Stimulated activated CD8-positive, alpha-beta memory T cell treated with anti-CD3 and anti-CD28 coated beads, Interleukin-4, amount 100 ng/mL, for 48 hours (primary cell): Measurements from ENCODE around the gene ATAD3C.
A peak's percentile ranks its signal among the peaks of the same experiment; 100 is the strongest.
"Not testable (repeated sequence)": the region's sequence is repeated elsewhere in the genome, so short reads cannot be mapped to it uniquely, and the experiment has no call there.

ENCODE experiments used
- DNase-seq: peaks from one replicate; pipeline ENCODE4 v3.0.0-alpha.2; 2020

ATAD3C gene, protein sequence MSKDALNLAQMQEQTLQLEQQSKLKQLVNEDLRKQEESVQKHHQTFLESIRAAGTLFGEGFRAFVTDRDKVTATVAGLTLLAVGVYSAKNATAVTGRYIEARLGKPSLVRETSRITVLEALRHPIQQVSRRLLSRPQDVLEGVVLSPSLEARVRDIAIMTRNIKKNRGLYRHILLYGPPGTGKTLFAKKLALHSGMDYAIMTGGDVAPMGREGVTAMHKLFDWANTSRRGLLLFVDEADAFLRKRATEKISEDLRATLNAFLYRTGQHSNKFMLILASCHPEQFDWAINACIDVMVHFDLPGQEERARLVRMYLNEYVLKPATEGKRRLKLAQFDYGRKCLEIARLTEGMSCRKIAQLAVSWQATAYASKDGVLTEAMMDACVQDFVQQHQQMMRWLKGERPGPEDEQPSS

DNA sequence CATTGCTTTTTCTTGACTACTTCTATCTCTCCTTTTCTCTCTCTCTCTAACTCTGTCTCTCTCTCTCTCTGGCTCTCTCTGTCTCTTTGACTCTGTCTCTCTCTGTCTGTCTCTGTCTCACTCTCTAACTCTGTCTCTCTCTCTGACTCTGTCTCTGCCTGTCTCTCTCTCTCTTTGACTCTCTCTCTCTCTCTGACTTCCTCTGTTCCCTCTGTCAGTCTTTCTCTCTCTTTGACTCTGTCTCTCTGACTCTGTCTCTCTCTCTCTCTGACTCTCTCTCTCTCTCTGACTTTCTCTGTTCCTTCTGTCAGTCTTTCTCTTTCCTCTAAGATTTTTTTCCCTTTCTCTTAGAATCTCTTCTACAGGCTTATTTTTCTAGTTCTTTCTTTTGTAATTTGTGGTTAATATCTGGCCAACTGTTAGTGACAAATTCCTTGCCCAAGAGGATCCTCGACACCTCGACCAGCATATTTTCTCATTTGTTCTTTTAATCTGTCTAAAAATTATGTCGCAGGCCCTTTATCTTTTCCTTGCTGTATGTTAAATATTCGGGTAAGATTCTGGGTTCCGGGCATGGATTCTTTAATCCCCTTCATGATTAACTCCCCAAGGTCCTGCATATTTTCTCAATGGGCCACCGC is at the start of gene ATAD3C:
ATAD3C (plus strand) TSS at position 591 of the 641 bp plus-strand sequence. CDS start 995 bp downstream, outside the sequence.
- no peak for DNase-seq

DNA sequence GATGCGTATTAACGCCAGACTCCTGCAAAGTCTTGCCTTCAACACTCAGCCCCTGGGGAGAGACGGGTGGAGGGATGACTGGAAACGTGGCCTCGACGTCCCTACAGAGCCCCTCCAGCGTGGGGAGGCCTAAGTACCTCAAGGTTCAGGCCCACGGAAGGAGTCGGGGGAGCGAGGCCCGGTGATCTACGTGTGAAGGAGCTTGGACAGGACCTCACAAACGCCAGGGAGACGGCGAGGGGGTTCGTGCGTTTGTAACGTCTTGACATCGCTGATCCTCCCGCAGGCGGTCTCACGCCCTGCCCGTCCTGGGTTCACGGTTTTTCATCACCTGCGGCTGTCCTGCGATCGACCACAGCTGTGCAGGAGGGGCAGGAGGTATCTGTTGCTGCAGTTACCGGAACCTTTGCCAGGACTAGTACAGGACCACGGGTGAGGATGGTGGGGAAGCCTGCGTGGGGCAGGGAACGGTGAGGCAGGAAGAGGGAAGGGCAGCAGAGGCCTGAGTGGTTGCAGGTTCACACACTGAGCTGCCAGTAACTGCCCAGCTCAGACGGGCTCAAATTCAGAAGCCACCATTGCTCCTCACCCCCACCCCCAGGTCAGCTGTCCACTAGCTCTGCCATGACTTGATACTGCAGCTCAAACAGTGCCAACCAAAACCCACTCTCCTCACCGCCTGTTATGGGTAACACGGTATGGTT is 49.5 kb upstream of the ATAD3C start:
- peak; percentile 52 for DNase-seq

DNA sequence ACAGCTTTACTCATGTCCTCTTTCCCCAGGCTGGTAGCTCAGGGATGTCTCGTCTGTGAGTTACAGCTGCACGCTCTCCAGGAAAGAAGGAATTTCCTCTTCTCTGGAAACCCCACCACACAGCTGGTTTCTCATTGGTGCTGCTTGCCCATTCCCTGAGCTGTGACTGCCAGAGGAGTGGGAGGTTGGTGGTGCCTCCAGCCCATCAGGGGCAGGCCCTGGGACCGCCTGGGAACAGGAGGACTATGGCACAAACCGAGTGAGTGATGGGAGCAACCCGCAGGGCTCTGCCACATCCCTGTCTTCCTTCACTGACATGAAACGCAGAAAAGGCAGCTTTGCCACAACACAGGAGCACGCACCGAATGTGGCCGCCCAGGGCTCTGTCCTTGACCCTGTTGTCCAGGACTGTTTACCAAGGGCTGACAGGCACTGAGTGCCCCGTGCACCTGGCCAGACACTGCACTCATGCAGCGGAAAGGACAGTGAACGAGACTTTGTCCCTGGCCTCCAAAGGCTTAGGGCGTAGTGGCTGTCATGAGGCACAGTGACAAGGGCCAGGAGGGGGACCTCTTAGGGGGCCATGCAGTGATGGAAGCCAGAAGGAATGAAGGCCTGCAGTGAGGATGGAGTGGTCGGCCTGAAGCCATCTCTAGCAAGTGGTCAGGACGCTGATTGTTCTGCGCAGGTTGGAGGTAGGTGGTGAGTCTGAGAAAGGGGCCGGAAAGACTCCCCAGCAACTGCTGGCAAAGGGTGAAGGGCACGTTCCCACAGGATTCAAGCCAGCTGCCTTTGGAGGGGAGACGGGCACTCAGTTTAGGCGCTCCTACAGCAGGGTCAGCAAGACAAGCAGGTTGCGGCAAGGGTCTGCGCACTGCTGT is 48.7 kb upstream of the ATAD3C start:
- DNase-seq: no peak

GRCh38 chr1:1401457-1402010 is 48.0 kb upstream of the ATAD3C start:
- no peak for DNase-seq

GRCh38 chr1:1402072-1402900 is 47.2 kb upstream of the ATAD3C start:
- DNase-seq: peak; percentile 66

DNA sequence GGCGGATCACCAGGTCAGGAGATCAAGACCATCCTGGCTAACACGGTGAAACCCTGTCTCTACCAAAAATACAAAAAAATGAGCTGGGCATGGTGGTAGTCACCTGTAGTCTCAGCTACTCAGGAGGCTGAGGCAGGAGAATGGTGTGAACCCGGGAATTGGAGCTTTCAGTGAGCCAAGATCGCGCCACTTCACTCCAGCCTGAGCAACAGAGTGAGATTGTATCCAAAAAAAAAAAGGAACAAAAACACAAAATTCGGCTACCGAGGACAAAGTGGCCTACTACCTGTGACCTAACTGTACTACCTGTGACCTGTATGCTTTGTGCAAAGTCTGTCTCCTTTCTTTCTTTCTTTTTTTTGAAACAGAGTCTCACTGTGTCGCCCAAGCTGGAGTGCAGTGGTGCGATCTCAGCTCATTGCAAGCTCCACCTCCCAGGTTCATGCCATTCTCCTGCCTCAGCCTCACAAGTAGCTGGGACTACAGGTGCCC is 46.5 kb upstream of the ATAD3C start:
- DNase-seq: not testable (repeated sequence)

GRCh38 chr1:1403653-1404052 is 45.8 kb upstream of the ATAD3C start:
- no peak for DNase-seq

DNA sequence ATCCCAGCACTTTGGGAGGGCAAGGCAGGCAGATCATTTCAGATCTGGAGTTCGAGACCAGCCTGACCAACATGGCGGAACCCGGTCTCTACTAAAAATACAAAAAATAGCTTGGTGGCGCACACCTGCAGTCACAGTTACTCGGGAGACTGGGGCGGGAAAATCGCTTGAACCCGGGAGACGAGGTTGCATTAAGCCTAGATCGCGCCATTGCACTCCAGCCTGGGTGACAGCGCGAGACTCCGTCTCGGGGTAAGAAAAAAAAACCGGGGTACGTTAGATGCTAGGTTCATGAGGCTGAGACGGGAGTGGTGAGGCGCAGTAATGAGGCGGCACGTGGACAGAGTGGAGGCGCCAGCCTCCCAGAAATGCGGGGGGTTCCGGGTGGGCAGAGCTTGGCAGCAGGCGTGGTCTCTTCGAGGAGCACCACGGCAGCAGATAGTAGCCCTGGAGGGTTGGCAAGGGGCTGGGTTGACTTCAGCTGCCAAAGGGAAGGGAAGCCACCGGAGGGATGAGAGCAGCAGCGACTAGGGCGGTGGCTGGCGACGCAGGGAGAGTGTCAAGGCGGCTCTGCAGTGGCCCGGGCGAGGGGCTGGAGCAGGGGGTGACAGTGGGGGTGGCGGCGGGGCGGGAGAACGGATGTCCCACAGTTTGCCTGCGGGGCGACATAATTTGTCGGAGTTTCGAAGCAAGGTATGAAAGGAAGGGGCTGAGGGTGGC is 43.2 kb upstream of the ATAD3C start:
- DNase-seq: no peak

GRCh38 chr1:1406821-1407635 is 42.5 kb upstream of the ATAD3C start, which contains the start of gene MRPL20:
Gene MRPL20, minus strand, starts transcription at chr1:1407293. Its CDS starts 76 bp downstream, at chr1:1407217.
- DNase-seq: peak; percentile 97

DNA sequence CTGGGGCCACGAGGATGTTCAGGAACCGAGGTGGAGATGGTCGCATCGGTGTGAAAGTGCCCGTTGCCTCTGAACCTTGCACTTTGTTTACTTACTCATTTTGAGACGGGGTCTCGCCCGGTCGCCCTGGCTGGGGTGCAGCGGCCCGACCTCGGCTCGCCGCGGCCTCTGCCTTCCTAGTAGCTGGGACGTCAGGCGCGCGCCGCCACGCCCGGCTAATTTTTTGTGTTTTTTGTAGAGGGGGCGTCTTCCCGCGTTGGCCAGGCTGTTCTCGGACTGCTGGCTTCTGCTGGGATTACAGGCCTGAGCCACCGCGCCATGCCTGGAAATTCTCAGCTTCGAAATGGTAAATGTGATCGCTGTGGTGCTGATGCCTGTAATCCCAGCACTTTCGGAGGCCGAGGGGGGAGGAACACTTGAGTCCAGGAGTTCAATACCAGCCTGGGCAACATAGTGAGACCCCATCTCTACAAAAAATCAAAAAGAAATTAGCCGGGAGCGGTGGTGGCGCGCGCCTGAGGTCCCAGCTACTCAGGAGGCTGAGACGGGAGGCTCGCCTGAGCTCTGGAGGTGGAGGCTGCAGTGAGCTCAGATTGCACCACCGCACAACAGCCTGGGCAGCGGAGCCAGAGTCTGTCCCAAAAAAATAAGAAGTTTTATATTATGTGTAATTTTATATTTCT is 41.7 kb upstream of the ATAD3C start:
- DNase-seq: peak; percentile 52

GRCh38 chr1:1410238-1410637 is 39.3 kb upstream of the ATAD3C start:
- not testable (repeated sequence) for DNase-seq

DNA sequence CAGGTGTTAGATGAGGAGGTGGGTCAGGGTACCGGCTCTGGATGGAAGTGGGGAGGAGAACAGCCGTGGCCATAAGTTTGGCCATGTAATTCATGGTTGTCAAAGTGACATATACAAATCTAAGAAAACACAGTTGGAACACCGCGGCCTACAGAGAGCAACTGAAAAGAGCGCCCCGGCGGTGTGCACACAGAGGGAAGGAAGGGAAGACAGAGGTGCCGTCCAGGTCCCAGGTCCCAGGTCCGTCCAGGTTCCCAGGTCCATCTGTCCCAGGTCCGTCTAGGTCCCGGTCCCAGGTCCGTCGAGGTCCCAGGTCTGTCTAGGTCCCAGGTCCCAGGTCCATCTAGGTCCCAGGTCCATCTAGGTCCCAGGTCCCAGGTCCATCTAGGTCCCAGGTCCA is 37.9 kb upstream of the ATAD3C start:
- DNase-seq: no peak

- not testable (repeated sequence) for DNase-seq
These were observed 37.1 kb upstream of the ATAD3C start for GRCh38 chr1:1412311-1412902.

GRCh38 chr1:1415751-1416150 is 33.7 kb upstream of the ATAD3C start:
- DNase-seq: no peak

DNA sequence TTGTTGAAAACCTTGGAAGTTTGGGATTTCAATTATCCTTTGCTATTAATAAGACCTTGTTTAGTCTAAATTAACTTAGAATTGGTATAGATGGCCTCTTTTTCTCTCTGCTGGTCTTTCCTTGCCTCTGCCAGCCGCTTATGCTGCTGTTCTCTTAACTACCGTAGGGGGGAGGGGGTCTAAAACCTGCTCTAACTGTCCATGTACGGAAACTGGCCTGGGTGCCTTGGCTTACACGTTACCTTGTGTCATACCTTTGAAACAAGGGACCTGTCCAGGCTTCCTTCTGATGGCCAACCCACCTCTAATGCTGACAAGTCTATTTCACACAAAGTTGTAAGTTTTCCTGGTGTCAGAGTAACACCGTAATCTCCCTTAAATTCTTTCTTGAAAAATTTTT is 32.1 kb upstream of the ATAD3C start:
- DNase-seq: not testable (repeated sequence)

DNA sequence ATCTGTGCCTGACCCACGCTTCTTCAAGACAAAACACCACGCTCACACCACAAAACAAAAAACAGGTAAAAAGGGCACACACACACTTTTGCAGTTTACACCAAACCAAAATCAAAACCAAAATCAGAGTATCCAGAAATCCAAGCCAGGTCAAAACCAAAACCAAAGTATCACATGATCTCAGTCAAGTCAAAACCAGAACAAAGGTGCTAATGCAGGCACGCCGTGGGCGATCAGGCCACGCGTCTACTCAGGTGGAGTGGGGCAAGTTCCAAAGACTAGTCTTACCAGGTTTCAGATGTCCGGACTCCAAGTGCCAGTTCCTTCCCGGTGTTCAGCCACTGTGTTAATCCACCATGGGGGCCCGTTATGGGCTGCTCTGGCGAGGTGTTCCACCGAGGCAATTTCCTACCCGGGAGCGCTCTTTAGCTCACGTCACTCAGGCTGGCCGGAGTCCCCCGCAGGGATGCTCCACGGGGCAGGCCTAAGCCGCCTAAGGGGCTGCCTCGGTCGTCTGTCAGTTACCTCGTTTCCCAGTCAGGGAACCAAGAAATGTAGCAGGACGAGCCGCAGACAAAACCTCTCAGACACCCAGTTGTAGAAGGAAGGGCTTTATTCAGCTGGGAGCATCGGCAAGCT is 31.5 kb upstream of the ATAD3C start:
- DNase-seq: not testable (repeated sequence)

- no peak for DNase-seq
These were observed 30.8 kb upstream of the ATAD3C start for GRCh38 chr1:1418464-1419362.
